HL-60 (cell line): Measurements from ENCODE around the gene IMPDH1.

Source experiments
- DNase-seq, 2 experiments: peaks; one replicate each; pipeline ENCODE4 v3.0.0-alpha.2; 2010 to 2020; ENCODE audit warnings: low read depth in 1 of 2, low spot score in 1 of 2
- H3K27ac ChIP-seq: fragments of 250-450 bp; sonication (Bioruptor Pico); replicated peaks from 2 replicates; pipeline ENCODE4 v1.5.1; 2020; ENCODE audit warnings: mild to moderate bottlenecking, moderate library complexity
- H3K27me3 ChIP-seq: fragments of 250-450 bp; sonication (Bioruptor Pico); 2 replicates; pipeline ENCODE4 v1.5.1; 2021; ENCODE audit warnings: mild to moderate bottlenecking, moderate library complexity; ENCODE audit not compliant: insufficient read depth, poor library complexity, severe bottlenecking
- H3K4me3 ChIP-seq: replicated peaks from 2 replicates; pipeline ENCODE4 v1.5.1; 2011; ENCODE audit warnings: mild to moderate bottlenecking, control low read depth, low read length; ENCODE audit not compliant: insufficient read depth
- CTCF ChIP-seq: IDR thresholded peaks from one replicate; pipeline ENCODE4 v1.5.1; 2011; ENCODE audit warnings: low read length, control low read depth, inconsistent platforms; ENCODE audit not compliant: insufficient read depth
- GABPA ChIP-seq: IDR thresholded peaks from 2 replicates; pipeline ENCODE4 v1.6.1; 2012; ENCODE audit warnings: low read depth
- POLR2AphosphoS5 ChIP-seq: IDR thresholded peaks from 2 replicates; pipeline ENCODE4 v1.6.1; 2012; ENCODE audit warnings: low read depth
- REST ChIP-seq: IDR thresholded peaks from 2 replicates; pipeline ENCODE4 v1.6.1; 2012; ENCODE audit warnings: low read depth; ENCODE audit not compliant: insufficient replicate concordance
- SPI1 ChIP-seq: IDR thresholded peaks from 2 replicates; pipeline ENCODE4 v1.6.1; 2012; ENCODE audit warnings: low read depth, mild to moderate bottlenecking, borderline replicate concordance

Gene IMPDH1

GRCh38 chr7:128406314-128407232 lies 3.2 kb downstream of the IMPDH1 start:
- peak in 1 of 2 experiments; percentile 57 for DNase-seq

GRCh38 chr7:128405471-128406313 lies 4.1 kb downstream of the IMPDH1 start:
- peak in 1 of 2 experiments; percentile 37 for DNase-seq
- no peaks in the 10 kb centered on the region for H3K27me3 ChIP-seq
- peak overlapping the region; percentile 77 for H3K4me3 ChIP-seq
- peak overlapping the region; percentile 77 for H3K27ac ChIP-seq
- no peak for TF ChIP-seq POLR2AphosphoS5
- TF ChIP-seq REST = peak; percentile 7
- peak; percentile 42; the same call in 1 of the 2 replicates for TF ChIP-seq GABPA
- no peak for TF ChIP-seq CTCF
- TF ChIP-seq SPI1 = no peak

More at GRCh38 chr7:128406314-128407232, 3.2 kb downstream of the IMPDH1 start:
- Histone ChIP-seq H3K4me3 (peak overlapping the region; percentile 7; the same call in 1 of the 2 replicates), H3K27ac (peak overlapping the region; percentile 77), H3K27me3 (no peaks in the 10 kb centered on the region)
- TF ChIP-seq GABPA (no peak), SPI1 (no peak)

GRCh38 chr7:128404886-128405470 lies 4.8 kb downstream of the IMPDH1 start:
- Histone ChIP-seq H3K27ac (peak overlapping the region; percentile 77), H3K27me3 (no peaks in the 10 kb centered on the region), H3K4me3 (peak overlapping the region; percentile 77)
- DNase-seq = no peak
- TF ChIP-seq SPI1 (no peak), REST (peak; percentile 9)

- TF ChIP-seq CTCF (no peak), REST (no peak), POLR2AphosphoS5 (no peak), SPI1 (no peak), GABPA (no peak)
- peak overlapping the region; percentile 77 for H3K4me3 ChIP-seq
- no peaks in the 10 kb centered on the region for H3K27me3 ChIP-seq
- no peak overlapping the region for H3K27ac ChIP-seq
- DNase-seq = no peak
These were observed 5.6 kb downstream of the IMPDH1 start for GRCh38 chr7:128404143-128404681.
